ENCODE measurements around the gene C2orf76.

GRCh38 chr2:119366161-119366648 is 429 bp downstream of the C2orf76 start:
- TF ChIP-seq REST (IDR thresholded peaks at IDR 0.05) (no peak), CTCF (IDR thresholded peaks at IDR 0.05) (no peak)

All from A549 (cell line).